Fibroblast of pulmonary artery (primary cell): Measurements from ENCODE around the gene SLC22A14.
"Not testable (repeated sequence)": the region's sequence is repeated elsewhere in the genome, so short reads cannot be mapped to it uniquely, and the experiment has no call there.

Experiments
- DNase-seq: peaks from one replicate; pipeline ENCODE4 v3.0.0-alpha.2; 2010; ENCODE audit warnings: low read depth
- H3K4me3 ChIP-seq: replicated peaks from 2 replicates; pipeline ENCODE4 v1.5.1; 2011; ENCODE audit warnings: low read depth, mild to moderate bottlenecking, control low read depth, low read length, moderate library complexity
- TF ChIP-seq, protein P1 (sequence below): IDR thresholded peaks from 2 replicates; pipeline ENCODE4 v1.5.1; 2011; ENCODE audit warnings: mild to moderate bottlenecking, control low read depth, low read length, inconsistent platforms; ENCODE audit errors: missing control alignments

Gene SLC22A14, protein sequence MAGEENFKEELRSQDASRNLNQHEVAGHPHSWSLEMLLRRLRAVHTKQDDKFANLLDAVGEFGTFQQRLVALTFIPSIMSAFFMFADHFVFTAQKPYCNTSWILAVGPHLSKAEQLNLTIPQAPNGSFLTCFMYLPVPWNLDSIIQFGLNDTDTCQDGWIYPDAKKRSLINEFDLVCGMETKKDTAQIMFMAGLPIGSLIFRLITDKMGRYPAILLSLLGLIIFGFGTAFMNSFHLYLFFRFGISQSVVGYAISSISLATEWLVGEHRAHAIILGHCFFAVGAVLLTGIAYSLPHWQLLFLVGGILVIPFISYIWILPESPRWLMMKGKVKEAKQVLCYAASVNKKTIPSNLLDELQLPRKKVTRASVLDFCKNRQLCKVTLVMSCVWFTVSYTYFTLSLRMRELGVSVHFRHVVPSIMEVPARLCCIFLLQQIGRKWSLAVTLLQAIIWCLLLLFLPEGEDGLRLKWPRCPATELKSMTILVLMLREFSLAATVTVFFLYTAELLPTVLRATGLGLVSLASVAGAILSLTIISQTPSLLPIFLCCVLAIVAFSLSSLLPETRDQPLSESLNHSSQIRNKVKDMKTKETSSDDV

DNA sequence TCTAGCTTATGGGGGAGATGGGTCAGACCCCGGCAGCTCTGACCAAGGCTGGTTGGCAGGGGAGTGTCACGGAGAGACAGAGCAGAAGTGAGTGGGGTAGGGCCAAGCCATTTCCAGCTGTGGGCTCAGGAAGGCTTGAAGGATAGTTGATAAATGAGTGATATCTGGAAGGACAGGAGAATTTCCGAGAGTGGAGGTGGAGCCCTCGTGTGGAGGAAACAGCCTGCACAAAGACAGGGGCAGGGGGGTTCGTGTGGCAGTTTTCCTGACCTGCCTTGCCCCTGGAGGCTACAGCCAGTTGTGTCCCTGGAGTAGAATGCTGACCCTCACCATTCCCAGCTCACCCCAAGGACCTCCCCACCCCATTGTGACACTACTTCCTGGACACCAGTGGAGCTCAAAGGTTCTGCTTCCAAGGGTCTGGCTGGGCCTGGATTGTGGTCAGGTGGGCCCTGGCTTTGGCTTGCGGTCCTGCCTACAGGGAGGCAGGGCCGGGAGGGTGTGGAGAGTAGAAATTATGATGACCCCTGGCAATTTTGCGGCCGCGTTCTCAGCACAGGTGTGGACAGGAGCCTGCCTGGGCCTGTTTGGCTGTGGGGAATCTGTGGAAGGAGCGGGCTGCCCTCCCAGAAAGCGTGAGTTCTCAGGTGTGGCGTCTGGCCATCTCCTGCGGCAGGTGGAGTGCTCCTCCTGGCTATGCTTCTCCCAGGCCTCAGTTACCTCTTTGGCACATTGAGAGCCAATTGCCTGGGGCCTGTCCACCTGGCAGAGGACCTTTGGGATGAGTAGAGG is at the start of gene SLC22A14:
Gene SLC22A14, plus strand, starts transcription at position 400 of the 792 bp plus-strand sequence. CDS start 23,733 bp downstream, outside the sequence.
- no peak within 1 kb of the TSS for H3K4me3 ChIP-seq
- TF ChIP-seq, protein P1, sequence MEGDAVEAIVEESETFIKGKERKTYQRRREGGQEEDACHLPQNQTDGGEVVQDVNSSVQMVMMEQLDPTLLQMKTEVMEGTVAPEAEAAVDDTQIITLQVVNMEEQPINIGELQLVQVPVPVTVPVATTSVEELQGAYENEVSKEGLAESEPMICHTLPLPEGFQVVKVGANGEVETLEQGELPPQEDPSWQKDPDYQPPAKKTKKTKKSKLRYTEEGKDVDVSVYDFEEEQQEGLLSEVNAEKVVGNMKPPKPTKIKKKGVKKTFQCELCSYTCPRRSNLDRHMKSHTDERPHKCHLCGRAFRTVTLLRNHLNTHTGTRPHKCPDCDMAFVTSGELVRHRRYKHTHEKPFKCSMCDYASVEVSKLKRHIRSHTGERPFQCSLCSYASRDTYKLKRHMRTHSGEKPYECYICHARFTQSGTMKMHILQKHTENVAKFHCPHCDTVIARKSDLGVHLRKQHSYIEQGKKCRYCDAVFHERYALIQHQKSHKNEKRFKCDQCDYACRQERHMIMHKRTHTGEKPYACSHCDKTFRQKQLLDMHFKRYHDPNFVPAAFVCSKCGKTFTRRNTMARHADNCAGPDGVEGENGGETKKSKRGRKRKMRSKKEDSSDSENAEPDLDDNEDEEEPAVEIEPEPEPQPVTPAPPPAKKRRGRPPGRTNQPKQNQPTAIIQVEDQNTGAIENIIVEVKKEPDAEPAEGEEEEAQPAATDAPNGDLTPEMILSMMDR, result peak; percentile 11
- no peak for DNase-seq

DNA sequence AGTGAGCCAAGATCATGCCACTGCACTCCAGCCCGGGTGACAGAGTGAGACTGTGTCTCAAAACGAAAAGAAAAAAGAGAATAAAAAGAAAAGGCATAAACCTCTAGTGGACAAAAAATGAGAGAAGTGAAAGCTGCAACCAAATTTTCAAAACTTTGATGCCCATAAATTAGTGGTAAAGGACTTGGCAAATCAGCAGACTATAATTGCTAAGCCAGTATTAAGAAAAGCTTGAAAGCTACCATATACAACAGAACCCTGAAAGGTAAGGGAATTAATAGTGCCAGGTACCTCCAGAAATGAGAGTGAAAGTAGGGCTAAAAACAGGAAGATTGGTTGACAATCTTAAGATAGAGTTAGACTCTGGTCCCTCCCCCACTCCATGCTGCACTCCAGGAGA is 49.4 kb upstream of the SLC22A14 start:
- no peak for DNase-seq
- TF ChIP-seq, protein P1, result no peak
- no peak overlapping the region for H3K4me3 ChIP-seq

DNA sequence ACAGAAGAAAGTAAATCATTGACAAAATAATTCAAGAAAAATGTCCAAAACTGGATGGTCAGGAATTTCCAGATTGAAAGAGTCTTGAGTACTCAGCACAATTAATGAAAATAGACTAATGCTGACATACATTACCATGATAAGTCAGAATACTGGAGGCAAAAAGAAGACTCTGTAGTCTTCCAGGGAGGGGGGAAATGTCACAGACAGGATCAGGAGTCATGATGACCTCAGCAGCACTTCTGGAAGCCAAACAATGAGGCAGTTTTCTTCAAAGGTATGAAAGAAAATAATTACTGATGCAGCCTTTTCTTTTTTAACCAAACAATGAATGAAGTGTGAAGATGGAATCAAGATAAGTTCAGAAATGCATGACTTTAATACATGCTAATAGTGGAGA is 46.6 kb upstream of the SLC22A14 start:
- no peak for DNase-seq
- no peak overlapping the region for H3K4me3 ChIP-seq
- TF ChIP-seq, protein P1, result no peak

DNA sequence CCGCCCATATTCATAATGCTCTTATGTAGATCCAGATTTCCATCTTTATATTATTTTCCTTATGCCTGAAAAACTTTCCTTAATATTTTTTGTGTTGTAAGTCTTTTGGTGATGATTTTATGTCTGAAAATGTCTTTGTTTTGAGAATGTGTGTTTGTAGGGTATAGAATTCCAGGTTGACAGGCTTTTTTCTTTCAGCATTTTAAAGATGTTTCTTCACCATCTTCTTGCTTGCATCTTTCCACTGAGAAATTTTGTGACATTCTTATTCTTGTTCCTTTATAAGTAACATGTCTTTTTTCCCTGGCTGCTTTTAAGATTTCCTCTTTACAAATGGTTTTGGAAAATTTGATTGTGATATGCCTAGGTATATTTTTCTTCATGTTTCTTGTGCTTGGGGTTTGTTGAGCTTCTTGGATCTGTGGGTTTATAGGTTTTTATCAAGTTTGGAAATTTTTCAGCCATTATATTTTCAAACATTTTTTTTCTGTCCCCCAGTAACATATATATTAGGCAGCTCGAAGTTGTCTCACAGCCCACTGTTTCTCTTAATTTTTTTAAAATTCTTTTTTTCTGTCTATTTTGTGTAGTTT is 43.6 kb upstream of the SLC22A14 start:
- no peak for DNase-seq
- no peak overlapping the region for H3K4me3 ChIP-seq
- TF ChIP-seq, protein P1, result no peak

DNA sequence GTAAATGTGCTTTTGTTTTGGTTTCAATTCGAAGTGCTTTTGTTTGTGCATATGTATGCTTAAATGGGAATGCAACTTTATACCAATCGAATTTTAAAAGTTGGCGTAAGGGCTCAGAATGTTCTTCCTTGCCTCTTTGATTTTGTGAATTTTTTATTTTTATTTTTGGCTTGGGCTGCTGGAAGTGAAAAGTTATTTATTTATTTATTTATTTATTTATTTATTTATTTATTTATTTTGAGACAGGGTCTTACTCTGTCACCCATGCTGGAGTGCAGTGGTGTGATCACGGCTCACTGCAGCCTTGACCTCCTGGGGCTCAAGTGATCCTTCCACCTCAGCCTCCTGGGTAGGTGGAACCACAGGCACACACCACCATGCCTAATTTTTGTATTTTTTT is 39.3 kb upstream of the SLC22A14 start:
- DNase-seq, H3K4me3 ChIP-seq: not testable (repeated sequence)

DNA sequence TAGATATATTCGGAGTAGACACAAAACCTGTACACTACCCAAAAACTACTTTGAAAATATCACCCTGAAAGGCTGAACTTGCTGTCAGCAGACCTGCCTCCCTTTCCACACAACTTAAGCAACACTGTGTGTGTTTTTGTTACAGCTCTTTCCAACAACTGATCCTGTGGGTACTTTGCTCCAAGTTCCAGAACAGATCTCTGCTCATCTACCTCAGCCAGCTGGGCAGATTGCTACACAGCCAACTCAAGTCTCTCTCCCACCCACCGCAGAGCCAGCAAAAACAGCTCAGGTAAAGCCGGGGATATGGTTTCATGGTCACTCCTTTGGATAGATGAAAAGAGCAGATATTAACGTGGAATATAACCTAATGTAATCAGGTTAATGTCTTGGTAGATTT is 36.2 kb upstream of the SLC22A14 start:
- no peak overlapping the region for H3K4me3 ChIP-seq
- TF ChIP-seq, protein P1, result no peak
- DNase-seq, result no peak
